WI38 (cell line): ENCODE data around the gene SMIM23.
"Not testable (repeated sequence)": the region's sequence is repeated elsewhere in the genome, so short reads cannot be mapped to it uniquely, and the experiment has no call there.

ENCODE experiments used
- H3K4me3 ChIP-seq: 2 replicates; pipeline ENCODE4 v1.5.1; 2011; ENCODE audit warnings: low read depth, mild to moderate bottlenecking, control low read depth, low read length
- CTCF ChIP-seq: IDR thresholded peaks from 2 replicates; pipeline ENCODE4 v1.5.1; 2012; ENCODE audit warnings: low read depth, mild to moderate bottlenecking, control low read depth, low read length

SMIM23 gene

DNA sequence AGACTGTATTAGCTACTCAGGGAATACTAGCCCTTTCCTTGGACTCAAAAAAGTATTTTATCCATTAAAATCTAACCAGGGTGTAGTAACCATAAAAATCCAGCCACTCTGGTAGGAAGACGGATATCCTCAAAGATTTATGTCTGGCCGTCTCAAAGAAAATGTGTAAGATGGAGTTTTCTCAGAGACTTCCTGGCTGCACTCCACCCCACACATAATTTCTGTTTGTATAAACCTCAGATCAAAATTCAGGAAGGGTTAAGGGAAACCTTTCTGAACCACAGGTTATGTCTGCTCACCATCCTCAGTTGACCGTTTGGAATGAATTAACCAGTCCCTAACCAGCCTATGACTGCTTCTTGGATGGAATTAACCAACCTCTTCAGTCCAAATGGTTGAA is 13.8 kb upstream of the SMIM23 start:
- H3K4me3 ChIP-seq: no peak overlapping the region
- TF ChIP-seq CTCF: no peak

DNA sequence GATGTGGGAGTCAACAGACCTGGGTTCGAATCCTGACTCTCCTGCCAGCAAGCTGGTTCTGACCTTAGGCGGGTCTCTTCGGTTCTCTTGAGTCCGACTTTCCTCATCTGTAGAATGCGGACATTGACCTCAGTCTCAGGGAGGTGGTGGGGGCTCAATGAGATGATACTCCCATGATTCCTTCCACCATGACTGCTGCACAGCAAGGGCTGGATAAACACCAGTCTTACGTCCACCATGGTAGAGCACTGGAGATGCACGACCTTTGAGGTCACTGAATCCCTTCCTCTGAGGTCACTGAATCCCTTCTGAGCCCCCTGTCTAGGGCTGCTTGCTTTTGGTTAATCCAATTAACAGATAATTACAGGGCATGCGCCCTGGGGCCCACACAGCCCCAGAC is 12.5 kb upstream of the SMIM23 start:
- no peak overlapping the region for H3K4me3 ChIP-seq
- no peak for TF ChIP-seq CTCF

DNA sequence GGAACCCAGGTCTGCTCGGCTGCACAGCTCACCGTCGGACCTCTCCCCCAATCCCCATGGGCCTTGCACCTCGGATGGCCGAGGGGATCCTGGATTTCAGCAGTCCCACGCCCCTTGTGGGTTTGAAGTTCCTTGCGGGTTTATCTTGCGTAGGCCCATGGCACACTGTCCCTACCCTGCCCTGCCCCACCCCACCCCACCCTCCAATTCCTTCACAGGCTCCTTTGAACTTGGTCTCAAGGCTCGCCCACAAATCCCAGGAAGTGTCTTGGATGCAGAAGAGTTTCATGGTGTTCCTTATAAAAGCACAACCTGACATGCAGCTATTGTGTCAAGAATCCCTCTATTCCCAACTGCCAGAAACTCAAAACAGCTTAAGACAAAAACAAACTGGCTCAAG is 11.2 kb upstream of the SMIM23 start:
- TF ChIP-seq CTCF: no peak
- no peak overlapping the region for H3K4me3 ChIP-seq

DNA sequence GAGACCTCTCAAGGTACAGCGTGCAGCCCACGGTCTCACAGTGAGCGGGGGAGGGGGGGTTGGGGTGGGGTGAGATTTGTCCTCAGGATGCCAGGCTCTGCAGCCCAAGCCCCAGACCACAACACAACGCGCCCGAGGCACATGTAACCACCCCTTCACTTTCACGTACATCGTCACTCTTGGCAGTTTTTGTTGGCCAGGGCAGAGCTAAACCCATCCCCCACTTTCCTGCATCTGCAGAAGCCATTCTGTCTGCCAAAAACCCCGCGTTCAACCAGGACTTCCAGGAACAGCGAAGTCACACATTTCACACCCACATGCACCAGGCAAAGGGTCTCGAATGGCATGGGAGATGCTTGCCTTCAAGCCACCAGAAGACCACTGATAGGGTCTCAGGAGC is 9.4 kb upstream of the SMIM23 start:
- no peak overlapping the region for H3K4me3 ChIP-seq
- no peak for TF ChIP-seq CTCF

DNA sequence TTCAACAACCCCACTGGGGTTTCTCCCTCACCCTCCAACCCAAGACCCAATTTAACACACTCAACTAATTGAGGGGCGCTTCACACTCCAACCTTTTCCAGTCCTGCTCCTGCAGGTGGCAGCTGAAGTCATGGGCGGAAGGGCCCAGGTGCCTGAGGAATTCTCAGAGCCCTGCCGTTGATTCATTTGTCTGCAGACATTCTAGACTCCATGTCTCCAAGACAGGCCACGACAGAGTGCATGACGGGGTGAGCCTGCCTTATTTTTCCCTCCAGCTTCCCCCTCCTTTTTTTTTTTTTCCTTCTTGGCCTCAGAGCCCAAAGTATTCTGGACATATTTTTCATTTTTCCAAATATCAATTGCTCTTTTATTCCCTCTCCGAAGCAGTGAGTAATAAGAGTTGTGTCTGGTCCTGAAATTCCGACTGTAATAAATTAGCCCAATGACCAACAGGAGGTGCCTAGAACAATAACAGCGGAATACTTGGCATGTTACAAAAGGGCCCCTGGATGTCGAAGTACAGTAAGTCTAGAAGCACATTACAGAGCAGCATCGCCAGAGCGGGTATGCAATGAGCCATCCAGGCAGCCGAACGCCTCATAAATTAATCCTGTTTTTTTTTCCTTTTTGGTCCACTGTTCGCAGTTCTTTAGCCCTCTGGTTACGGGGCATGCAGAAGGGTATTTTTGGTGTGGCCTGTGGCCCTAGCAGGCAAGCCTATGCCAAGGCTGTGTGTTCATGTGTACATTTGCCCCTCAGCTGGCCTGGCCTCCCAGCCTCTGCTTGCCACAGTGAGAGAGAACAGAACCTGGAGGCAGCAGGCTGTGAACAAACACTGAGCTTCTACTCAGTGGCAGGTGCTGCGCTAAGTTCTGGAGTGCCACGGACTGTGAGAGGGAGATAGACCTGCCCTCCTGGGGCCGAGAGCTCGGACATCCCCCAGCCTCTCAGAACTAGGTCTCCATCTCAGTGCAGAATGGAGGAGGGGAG is 8.6 kb upstream of the SMIM23 start:
- H3K4me3 ChIP-seq: no peak overlapping the region
- no peak for TF ChIP-seq CTCF

DNA sequence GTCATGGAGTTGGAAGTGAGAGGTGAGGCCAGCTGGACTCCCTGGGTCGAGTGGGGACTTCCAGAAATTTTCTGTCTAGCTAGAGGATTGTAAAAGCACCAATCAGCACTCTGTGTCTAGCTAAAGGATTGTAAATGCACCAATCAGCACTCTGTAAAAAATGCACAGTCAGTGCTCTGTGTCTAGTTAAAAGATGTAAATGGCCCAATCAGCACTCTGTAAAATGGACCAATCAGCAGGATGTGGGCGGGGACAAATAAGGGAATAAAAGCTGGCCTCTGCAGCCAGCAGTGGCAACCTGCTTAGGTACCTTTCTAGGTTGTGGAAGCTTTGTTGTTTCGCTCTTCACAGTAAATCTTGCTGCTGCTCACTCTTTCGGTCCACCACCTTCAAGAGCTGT is 3.9 kb upstream of the SMIM23 start:
- not testable (repeated sequence) for H3K4me3 ChIP-seq

GRCh38 chr5:171782332-171782966 is 3.2 kb upstream of the SMIM23 start:
- no peak overlapping the region for H3K4me3 ChIP-seq
- TF ChIP-seq CTCF: no peak
